Neutrophil (primary cell): Measurements from ENCODE around the gene DLGAP4.

Experiments used
- H3K27ac ChIP-seq: fragments of 200-600 bp; sonication (generic); 2 replicates; pipeline ENCODE4 v1.5.1; 2016; ENCODE audit warnings: mild to moderate bottlenecking, moderate library complexity
- H3K27me3 ChIP-seq: fragments of 200-600 bp; sonication (generic); 2 replicates; pipeline ENCODE4 v1.6.0; 2016; ENCODE audit warnings: mild to moderate bottlenecking
- H3K36me3 ChIP-seq: fragments of 200-600 bp; sonication (generic); 2 replicates; pipeline ENCODE4 v1.5.1; 2017
- H3K4me1 ChIP-seq, 2 experiments: fragments of 200-600 bp in 1 of 2; sonication (generic) in 1 of 2; 1 replicate in 1 of 2; 2 replicates in 1 of 2; pipeline versions ENCODE4 v1.5.1 to v1.6.1; 2013 to 2016; ENCODE audit warnings: low read depth in 1 of 2, low read length in 1 of 2, mild to moderate bottlenecking in 1 of 2, moderate library complexity in 1 of 2; ENCODE audit not compliant: control insufficient read depth in 1 of 2, insufficient read depth in 1 of 2
- H3K4me3 ChIP-seq, 2 experiments: fragments of 200-600 bp in 1 of 2; sonication (generic) in 1 of 2; 1 replicate in 1 of 2; 2 replicates in 1 of 2; pipeline ENCODE4 v1.5.1; 2013 to 2016; ENCODE audit warnings: low read depth in 1 of 2, low read length in 1 of 2, mild to moderate bottlenecking in 1 of 2, moderate library complexity in 1 of 2
- H3K9me3 ChIP-seq: fragments of 200-600 bp; sonication (generic); 2 replicates; pipeline ENCODE4 v1.5.1; 2016
- TF ChIP-seq, protein P1 (sequence below): fragments of 200-600 bp; sonication (generic); IDR thresholded peaks from 2 replicates; pipeline ENCODE4 v1.5.1; 2016; ENCODE audit warnings: antibody characterized with exemption

DLGAP4 gene

GRCh38 chr20:36543184-36544133, 237.3 kb downstream of the DLGAP4 start:
- no peaks in the 10 kb centered on the region for H3K9me3 ChIP-seq
- H3K27ac ChIP-seq, result no peak overlapping the region
- H3K27me3 ChIP-seq, result peaks cover 19% of the 10 kb centered on the region
- TF ChIP-seq, protein P1, sequence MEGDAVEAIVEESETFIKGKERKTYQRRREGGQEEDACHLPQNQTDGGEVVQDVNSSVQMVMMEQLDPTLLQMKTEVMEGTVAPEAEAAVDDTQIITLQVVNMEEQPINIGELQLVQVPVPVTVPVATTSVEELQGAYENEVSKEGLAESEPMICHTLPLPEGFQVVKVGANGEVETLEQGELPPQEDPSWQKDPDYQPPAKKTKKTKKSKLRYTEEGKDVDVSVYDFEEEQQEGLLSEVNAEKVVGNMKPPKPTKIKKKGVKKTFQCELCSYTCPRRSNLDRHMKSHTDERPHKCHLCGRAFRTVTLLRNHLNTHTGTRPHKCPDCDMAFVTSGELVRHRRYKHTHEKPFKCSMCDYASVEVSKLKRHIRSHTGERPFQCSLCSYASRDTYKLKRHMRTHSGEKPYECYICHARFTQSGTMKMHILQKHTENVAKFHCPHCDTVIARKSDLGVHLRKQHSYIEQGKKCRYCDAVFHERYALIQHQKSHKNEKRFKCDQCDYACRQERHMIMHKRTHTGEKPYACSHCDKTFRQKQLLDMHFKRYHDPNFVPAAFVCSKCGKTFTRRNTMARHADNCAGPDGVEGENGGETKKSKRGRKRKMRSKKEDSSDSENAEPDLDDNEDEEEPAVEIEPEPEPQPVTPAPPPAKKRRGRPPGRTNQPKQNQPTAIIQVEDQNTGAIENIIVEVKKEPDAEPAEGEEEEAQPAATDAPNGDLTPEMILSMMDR, result no peak
- H3K4me1 ChIP-seq, result peaks cover 5 to 10% of the 10 kb centered on the region in 2 experiments
- H3K36me3 ChIP-seq, result no peaks in the 10 kb centered on the region
- no peak overlapping the region for H3K4me3 ChIP-seq

DNA sequence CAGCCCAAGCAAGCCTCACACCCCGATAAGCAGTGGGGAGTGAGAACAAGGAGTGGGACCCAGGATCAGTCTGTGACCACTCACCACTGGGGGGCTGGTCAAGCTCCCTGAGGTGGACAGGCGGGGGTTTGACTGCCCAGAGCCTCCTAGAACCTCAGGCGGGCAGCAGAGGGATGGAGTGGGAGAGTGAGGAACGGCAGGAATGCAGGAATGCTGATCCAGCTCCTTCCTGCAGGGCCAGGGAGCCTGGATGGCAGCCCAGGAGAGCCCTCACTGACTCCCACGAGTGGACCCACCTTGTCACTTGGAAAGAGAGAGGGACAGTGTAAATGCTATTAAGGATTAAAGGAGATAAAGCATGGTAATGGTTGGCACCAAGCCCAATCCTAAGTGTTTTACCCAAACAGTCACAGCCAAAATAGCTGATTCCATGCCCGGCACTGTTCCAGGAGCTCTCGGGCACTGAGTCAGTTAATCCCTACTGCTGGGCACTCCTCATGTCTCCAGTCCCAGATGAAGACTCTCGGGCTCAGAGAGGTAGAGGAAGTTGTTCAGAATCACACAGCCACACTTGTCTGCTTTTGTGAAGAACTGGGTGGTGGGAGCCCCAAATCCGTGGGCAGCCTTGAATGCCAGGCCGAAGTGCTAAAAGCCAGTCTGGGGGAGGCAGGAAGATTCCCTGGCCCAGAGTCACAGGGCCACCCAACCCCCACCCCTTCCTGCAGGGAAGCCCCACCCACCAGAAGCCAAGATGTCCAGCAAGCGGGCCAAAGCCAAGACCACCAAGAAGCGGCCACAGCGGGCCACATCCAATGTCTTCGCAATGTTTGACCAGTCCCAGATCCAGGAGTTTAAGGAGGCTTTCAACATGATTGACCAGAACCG, 238.2 kb downstream of the DLGAP4 start:
- H3K36me3 ChIP-seq, result no peaks in the 10 kb centered on the region
- peaks cover 19% of the 10 kb centered on the region for H3K27me3 ChIP-seq
- no peak overlapping the region for H3K4me3 ChIP-seq
- H3K4me1 ChIP-seq, result peaks cover 5 to 10% of the 10 kb centered on the region in 2 experiments
- H3K9me3 ChIP-seq, result no peaks in the 10 kb centered on the region
- H3K27ac ChIP-seq, result no peak overlapping the region
- TF ChIP-seq, protein P1, result no peak

DNA sequence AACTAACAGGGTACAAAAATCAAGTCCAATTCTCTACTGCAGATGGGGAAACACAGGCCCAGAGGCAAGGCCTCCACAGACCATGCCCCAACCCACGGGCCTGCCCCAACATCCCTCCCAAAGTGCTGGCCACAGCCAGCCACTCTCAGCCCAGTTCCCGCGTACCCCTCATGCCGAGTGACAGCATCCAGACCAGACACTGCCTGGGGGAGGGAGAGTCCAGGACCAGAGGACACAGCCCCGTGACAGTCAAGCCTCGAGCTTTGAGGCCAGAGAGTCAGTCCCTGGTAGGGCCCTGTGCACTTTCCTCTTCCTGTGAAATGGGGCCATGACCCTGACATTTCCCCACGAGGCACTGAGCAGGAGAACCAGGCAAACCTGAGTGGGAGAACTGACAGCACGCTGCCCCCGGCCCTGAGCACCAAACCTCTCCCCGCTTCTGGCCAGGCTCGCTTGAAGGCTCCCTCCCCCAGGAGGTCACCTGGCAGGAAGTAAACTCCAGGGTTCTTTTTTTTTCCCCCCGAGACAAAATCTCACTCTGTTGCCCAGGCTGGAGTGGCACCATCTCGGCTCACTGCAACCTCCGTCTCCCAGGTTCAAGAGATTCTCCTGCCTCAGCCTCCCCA, 240.1 kb downstream of the DLGAP4 start:
- H3K27ac ChIP-seq, result no peak overlapping the region
- TF ChIP-seq, protein P1, result no peak
- H3K4me3 ChIP-seq, result no peak overlapping the region

DNA sequence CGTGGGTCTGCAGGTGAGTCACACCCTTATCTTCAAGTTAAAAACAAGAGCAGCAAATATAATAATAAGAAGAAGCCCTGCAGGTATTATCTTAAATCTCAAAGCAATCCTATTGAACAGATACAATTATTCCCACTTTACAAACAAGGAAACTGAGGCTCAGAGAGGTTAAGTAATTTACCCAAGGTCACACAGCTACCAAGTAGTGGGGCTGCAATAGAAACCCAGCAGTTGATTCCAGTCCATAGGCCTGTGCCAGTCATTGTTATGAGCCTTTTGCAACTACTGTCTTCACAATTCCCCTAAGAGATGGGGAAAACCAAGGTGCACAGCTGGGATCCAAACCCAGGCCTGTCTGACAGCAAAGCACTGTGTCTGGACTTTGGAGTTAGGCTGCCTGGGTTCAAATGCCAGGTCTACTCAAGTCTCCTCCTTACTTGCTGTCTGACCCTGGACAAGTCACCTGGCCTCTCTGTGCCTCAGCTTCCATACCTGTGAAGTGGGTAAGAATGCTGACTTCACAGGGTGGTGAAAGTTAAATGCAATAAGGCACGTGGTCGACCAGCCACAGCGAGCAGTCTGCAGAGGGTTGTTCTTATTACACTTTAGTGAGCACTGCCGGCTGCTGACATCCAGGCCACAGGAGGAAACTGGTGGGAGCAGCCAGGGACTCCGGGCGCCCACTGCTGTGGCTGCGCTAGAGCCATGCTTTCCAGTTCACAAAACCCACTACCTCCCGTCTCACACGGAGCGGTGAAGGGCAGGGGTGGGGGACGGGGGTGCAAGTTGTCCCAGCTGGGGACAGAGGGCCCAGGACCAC, 241.3 kb downstream of the DLGAP4 start:
- Histone ChIP-seq H3K27me3 (no peaks in the 10 kb centered on the region), H3K4me1 (no peaks in the 10 kb centered on the region), H3K4me3 (no peak overlapping the region), H3K27ac (no peak overlapping the region), H3K36me3 (no peaks in the 10 kb centered on the region), H3K9me3 (no peaks in the 10 kb centered on the region)
- TF ChIP-seq, protein P1, result no peak

More for the DNA sequence above, 240.1 kb downstream of the DLGAP4 start:
- Histone ChIP-seq H3K36me3 (no peaks in the 10 kb centered on the region), H3K4me1 (peaks cover 5 to 7% of the 10 kb centered on the region in 2 experiments), H3K27me3 (peaks cover 9% of the 10 kb centered on the region), H3K9me3 (no peaks in the 10 kb centered on the region)

DNA sequence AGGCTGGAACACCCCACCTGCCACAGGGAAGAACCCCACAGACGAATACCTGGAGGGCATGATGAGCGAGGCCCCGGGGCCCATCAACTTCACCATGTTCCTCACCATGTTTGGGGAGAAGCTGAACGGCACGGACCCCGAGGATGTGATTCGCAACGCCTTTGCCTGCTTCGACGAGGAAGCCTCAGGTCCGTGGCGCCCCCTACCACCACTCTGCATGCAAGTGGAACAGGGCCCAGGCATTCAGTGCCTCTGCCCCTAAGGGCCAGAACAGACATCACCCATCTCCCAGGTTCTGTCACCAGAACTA, 241.8 kb downstream of the DLGAP4 start:
- no peaks in the 10 kb centered on the region for H3K36me3 ChIP-seq
- no peaks in the 10 kb centered on the region for H3K9me3 ChIP-seq
- H3K4me1 ChIP-seq, result no peaks in the 10 kb centered on the region
- H3K27me3 ChIP-seq, result no peaks in the 10 kb centered on the region
- TF ChIP-seq, protein P1, result no peak
- no peak overlapping the region for H3K4me3 ChIP-seq
- no peak overlapping the region for H3K27ac ChIP-seq
